ENCODE measurements around the gene S100A2.
"Not testable (repeated sequence)": the region's sequence is repeated elsewhere in the genome, so short reads cannot be mapped to it uniquely, and the experiment has no call there.

S100A2 gene

GRCh38 chr1:153588033-153588432 is 22.4 kb upstream of the S100A2 start:
- not testable (repeated sequence) for DNase-seq

GRCh38 chr1:153587314-153587713 is 21.7 kb upstream of the S100A2 start:
- no peak for DNase-seq

GRCh38 chr1:153586347-153586746 is 20.7 kb upstream of the S100A2 start:
- no peak for DNase-seq

- no peak for DNase-seq
These were observed 19.4 kb upstream of the S100A2 start for GRCh38 chr1:153585006-153585405.

- no peak for DNase-seq
These were observed 18.3 kb upstream of the S100A2 start for GRCh38 chr1:153583976-153584375.

GRCh38 chr1:153583514-153583913 is 17.9 kb upstream of the S100A2 start:
- not testable (repeated sequence) for DNase-seq

GRCh38 chr1:153582836-153583235 is 17.2 kb upstream of the S100A2 start:
- not testable (repeated sequence) for DNase-seq

- no peak for DNase-seq
These were observed 13.3 kb upstream of the S100A2 start for GRCh38 chr1:153578936-153579335.

- DNase-seq, result no peak
These were observed 12.8 kb upstream of the S100A2 start for GRCh38 chr1:153578490-153578889.

- no peak for DNase-seq
These were observed 12.0 kb upstream of the S100A2 start for GRCh38 chr1:153577624-153578051.

GRCh38 chr1:153577138-153577537 is 11.5 kb upstream of the S100A2 start:
- DNase-seq, result no peak

GRCh38 chr1:153575497-153575896 is 9.9 kb upstream of the S100A2 start:
- DNase-seq, result not testable (repeated sequence)

GRCh38 chr1:153575081-153575491 is 9.4 kb upstream of the S100A2 start:
- not testable (repeated sequence) for DNase-seq

GRCh38 chr1:153573351-153573750 is 7.7 kb upstream of the S100A2 start:
- DNase-seq, result no peak

GRCh38 chr1:153572569-153573015 is 6.9 kb upstream of the S100A2 start:
- DNase-seq, result peak in 2 of 4 experiments; percentile 15 to 19

GRCh38 chr1:153571706-153572105 is 6.1 kb upstream of the S100A2 start:
- DNase-seq, result no peak

- DNase-seq, result no peak
These were observed 5.2 kb upstream of the S100A2 start for GRCh38 chr1:153570874-153571273.

GRCh38 chr1:153569465-153569864 is 3.8 kb upstream of the S100A2 start:
- DNase-seq, result no peak

GRCh38 chr1:153568367-153569099 is 2.9 kb upstream of the S100A2 start:
- peak; percentile 47 to 66 (median 62) for DNase-seq

GRCh38 chr1:153567621-153568366 is 2.1 kb upstream of the S100A2 start:
- DNase-seq, result peak in 1 of 4 experiments; percentile 12

- DNase-seq, result peak; percentile 58 to 83 (median 71)
These were observed 1.0 kb upstream of the S100A2 start for GRCh38 chr1:153566414-153567371.

GRCh38 chr1:153563991-153564390 is 1.7 kb downstream of the S100A2 start:
- no peak for DNase-seq

- no peak for DNase-seq
These were observed 2.2 kb downstream of the S100A2 start for GRCh38 chr1:153563483-153563901.
